Heart right ventricle (tissue), 16 donors: Measurements from ENCODE around the gene ENGASE. TPM values are rescaled to one million over a fixed set of nuclear protein-coding genes. Genes with fewer than 3 reads are reported as not detected.

Source experiments
- ATAC-seq, 8 donors: fragments of 200-7000 bp; cut with Tn5 transposase; one replicate each; pipeline ENCODE4 v1.9.1; 2020; ENCODE audit warnings: mild to moderate bottlenecking in 8 of 8, moderate library complexity in 8 of 8, moderate number of reproducible peaks in 1 of 8
- DNase-seq, 2 donors: peaks; one replicate each; pipeline ENCODE4 v3.0.0-alpha.2; 2020
- H3K27ac ChIP-seq, 10 donors: fragments of 200-600 bp; sonication (generic) in 2 of 10; one replicate each; pipeline versions ENCODE4 v1.5.0 to v1.8.0; 2020 to 2022; ENCODE audit warnings: mild to moderate bottlenecking in 3 of 10
- H3K27me3 ChIP-seq, 7 donors: fragments of 200-600 bp; one replicate each; pipeline ENCODE4 v1.8.0; 2021 to 2022; ENCODE audit warnings: mild to moderate bottlenecking in 2 of 7
- H3K36me3 ChIP-seq, 9 donors: fragments of 200-600 bp; sonication (generic) in 1 of 9; one replicate each; pipeline versions ENCODE4 v1.5.0 to v1.8.0; 2020 to 2022; ENCODE audit warnings: mild to moderate bottlenecking in 2 of 9
- H3K4me1 ChIP-seq, 9 donors: fragments of 200-600 bp; sonication (generic) in 1 of 9; one replicate each; pipeline versions ENCODE4 v1.5.0 to v1.8.0; 2020 to 2022; ENCODE audit warnings: mild to moderate bottlenecking in 4 of 9
- H3K4me3 ChIP-seq, 10 donors: fragments of 200-600 bp; sonication (generic) in 2 of 10; one replicate each; pipeline versions ENCODE4 v1.5.0 to v1.8.0; 2020 to 2022; ENCODE audit warnings: mild to moderate bottlenecking in 7 of 10, moderate library complexity in 2 of 10
- H3K9me3 ChIP-seq, 11 donors: fragments of 200-600 bp in 10 of 11; sonication (generic) in 2 of 11; one replicate each; pipeline versions ENCODE4 v1.5.0 to v1.8.0; 2013 to 2022; ENCODE audit warnings: mild to moderate bottlenecking in 2 of 11, control low read depth in 1 of 11, moderate library complexity in 1 of 11
- WGBS, 2 donors: extraction: QIAGEN DNeasy Blood & Tissue Kit; methylation state at CpG; one replicate each; pipeline ENCODE4 v1.1.7; 2013; ENCODE audit warnings: inconsistent platforms in 1 of 2; 5-methylcytosine and 5-hydroxymethylcytosine counted together
- intact Hi-C, 10 donors: fragments of 100-400 bp; cut with DNase I; formaldehyde crosslinking; loops; one replicate each; pipeline versions ENCODE4 v1.11.1 to v1.14.2; 2022
- polyA plus RNA-seq, 2 donors: library from polyadenylated mRNA; stranded (reverse); fragments of 200-250 nt; gene quantifications; one replicate each; pipeline ENCODE4 v1.2.3, GENCODE V29; 2013
- total RNA-seq, 10 donors: library from RNA; stranded (reverse); fragmentation: NEBNext Ultra II Directional in 3 of 10; extraction: Animal tissue kit (Norgen Biotek cat#: 25700) in 3 of 10; gene quantifications; one replicate each; pipeline versions ENCODE4 v1.2.1 to v1.2.4, GENCODE V29; 2021 to 2023
- TF ChIP-seq, protein P1 (sequence below), 9 donors: fragments of 200-600 bp; sonication (generic) in 2 of 9; IDR thresholded peaks; one replicate each; pipeline versions ENCODE4 v1.5.0 to v1.8.0; 2021 to 2022; ENCODE audit warnings: antibody characterized with exemption in 9 of 9, mild to moderate bottlenecking in 5 of 9, moderate library complexity in 1 of 9
- donor health status: Arrhythmogenic right ventricular cardiomyopathy.
- donor health status: ischemic (EF 13 %, LVEDD 7.1; RV severe dilation, severe dysfunction).
- donor health status: healthy with polysubstance abuse.
- donor health status: DM: no; HTN: yes; CAD: no.
- donor health status: DM: no; HTN: no; CAD: no.
- donor health status: ischemic (EF 25% LVEDD 6.9; RV normal size, moderate dysfunction).
- donor health status: ischemic (EF 25% LVEDD 5.7; RV mildly dilated, moderate dysfunction).
- donor health status: healthy.
- donor health status: DM: yes; HTN: yes; CAD: no.
- donor health status: Ischemic cardiomyopathy.
- donor health status: ischemic (EF 35%, LVEDD 5.7; RV mildly dilated, moderate dysfunction).
- donor health status: nonischemic (EF 11% LVEDD 7.7; RV severe dilation, severe dysfunction).
- donor health status: DM: yes; HTN: yes; CAD: no.
- donor health status: PGD.
- donor health status: ischemic (EF 29% LVEDD 5.4; RV normal size, mild dysfunction).
- donor health status: nonischemic (EF 23%, LVEDD 6.1; RV moderate dilation, normal function).

Gene ENGASE
- total and polyA plus RNA-seq, 12 donors, result 9.7 to 54.1 (median 26.6) TPM

DNA sequence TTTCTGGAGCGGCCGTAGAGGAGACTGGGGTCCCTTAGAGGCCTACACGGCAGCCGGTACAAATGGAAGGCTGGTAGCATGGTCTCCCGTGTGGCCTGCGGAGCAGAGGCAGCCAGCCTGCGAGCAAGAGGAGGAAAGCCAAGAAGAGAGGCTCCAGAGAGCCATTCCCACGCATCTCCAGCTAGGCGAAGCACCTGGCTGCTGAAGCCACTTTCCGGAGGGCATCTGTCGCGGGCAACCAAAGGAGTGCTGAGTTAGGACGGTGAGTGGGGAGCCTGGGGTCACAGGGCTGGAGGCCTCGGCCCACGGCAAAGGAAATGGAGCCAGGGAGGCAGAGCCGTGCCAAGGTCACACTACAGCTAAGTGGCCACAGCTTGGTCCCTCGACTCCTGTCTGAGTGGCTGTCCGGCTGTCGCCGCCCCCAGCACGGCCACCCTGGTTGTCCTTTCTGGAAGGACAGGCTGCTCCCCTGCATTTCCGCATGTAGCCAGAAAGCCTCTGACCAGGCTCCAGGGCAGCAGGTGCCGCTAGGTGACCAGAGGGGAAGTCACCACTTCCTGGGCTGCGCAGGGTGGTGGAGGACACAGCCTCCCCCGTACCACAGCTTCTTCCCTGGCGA lies 33.7 kb downstream of the ENGASE start:
- peaks cover 2 to 62% (median 40%) of the 10 kb centered on the region in 7 donors for H3K27me3 ChIP-seq
- intact Hi-C loops, result loop anchor here in 1 of 10 donors (10.0 kb wide), 1 partner anchor 596 kb away; no protein-coding TSS in a partner anchor

DNA sequence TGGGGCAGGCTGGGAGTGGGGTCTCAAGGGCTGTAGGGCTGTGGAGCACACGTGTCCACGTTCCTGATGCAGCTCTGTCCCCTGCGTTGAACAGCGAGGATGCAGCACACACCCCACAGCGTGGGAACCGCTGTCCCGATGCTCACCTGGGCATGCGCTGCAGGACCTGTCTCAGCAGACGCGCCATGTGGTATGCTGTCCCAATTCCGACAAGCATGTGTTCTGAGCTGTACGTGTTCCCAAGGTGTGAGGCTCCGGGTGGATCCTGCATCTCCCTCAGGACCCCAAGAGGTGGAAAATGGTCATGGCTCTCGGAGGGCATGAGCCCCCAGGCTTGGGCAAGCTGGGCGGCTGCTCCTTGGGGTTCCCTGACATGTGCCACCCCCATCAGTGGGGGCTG lies 34.2 kb downstream of the ENGASE start:
- TF ChIP-seq, protein P1, sequence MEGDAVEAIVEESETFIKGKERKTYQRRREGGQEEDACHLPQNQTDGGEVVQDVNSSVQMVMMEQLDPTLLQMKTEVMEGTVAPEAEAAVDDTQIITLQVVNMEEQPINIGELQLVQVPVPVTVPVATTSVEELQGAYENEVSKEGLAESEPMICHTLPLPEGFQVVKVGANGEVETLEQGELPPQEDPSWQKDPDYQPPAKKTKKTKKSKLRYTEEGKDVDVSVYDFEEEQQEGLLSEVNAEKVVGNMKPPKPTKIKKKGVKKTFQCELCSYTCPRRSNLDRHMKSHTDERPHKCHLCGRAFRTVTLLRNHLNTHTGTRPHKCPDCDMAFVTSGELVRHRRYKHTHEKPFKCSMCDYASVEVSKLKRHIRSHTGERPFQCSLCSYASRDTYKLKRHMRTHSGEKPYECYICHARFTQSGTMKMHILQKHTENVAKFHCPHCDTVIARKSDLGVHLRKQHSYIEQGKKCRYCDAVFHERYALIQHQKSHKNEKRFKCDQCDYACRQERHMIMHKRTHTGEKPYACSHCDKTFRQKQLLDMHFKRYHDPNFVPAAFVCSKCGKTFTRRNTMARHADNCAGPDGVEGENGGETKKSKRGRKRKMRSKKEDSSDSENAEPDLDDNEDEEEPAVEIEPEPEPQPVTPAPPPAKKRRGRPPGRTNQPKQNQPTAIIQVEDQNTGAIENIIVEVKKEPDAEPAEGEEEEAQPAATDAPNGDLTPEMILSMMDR (IDR thresholded peaks at IDR 0.05), result no peak
- intact Hi-C loops, result loop anchor here in 1 of 10 donors (10.0 kb wide), 1 partner anchor 596 kb away; no protein-coding TSS in a partner anchor
- no peak for ATAC-seq
- no peak for DNase-seq
- H3K27ac ChIP-seq, result no peak overlapping the region
- no peaks in the 10 kb centered on the region for H3K36me3 ChIP-seq
- H3K4me1 ChIP-seq, result peaks cover 0 to under 1% (median 0%) of the 10 kb centered on the region in 9 donors
- 75 to 82% methylated on average over 15 of the region's 15 CpGs for WGBS, 2 donors
- peaks cover 0 to 59% (median 40%) of the 10 kb centered on the region in 7 donors for H3K27me3 ChIP-seq
- H3K9me3 ChIP-seq, result no peaks in the 10 kb centered on the region
- H3K4me3 ChIP-seq, result no peak overlapping the region

More for the DNA sequence above, 33.7 kb downstream of the ENGASE start:
- TF ChIP-seq, protein P1 (IDR thresholded peaks at IDR 0.05), result no peak
- Histone ChIP-seq H3K36me3 (no peaks in the 10 kb centered on the region), H3K9me3 (no peaks in the 10 kb centered on the region), H3K4me3 (no peak overlapping the region), H3K4me1 (no peaks in the 10 kb centered on the region), H3K27ac (no peak overlapping the region)
- DNase-seq (no peak), ATAC-seq (no peak)
- 70 to 75% methylated on average over 26 of the region's 26 CpGs for WGBS, 2 donors

DNA sequence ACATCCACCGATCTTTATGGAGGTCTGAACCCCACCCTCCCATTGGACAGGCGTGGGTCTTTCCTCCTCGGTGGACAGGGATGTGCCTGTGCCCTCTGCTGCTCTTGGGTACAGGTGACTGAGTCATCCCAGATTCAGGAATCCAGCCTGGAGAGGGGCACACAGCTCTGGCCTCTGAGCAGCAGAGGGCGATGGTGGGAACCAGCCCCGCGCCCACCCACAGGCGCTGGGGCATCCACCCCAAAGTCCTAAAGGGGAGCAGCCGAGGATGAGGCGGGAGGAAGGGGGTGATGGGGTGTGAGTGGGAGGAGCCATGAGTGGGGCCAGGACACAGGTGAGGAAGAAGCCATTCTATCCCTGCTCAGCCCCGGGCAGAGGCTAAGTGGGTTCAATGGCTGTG lies 35.0 kb downstream of the ENGASE start:
- DNase-seq, result no peak
- Histone ChIP-seq H3K9me3 (no peaks in the 10 kb centered on the region), H3K4me1 (peaks cover 0 to 8% (median under 1%) of the 10 kb centered on the region in 9 donors), H3K4me3 (no peak overlapping the region), H3K27me3 (peaks cover 0 to 55% (median 40%) of the 10 kb centered on the region in 7 donors), H3K27ac (no peak overlapping the region), H3K36me3 (no peaks in the 10 kb centered on the region)
- intact Hi-C loops, result loop anchor here in 1 of 10 donors (10.0 kb wide), 1 partner anchor 595 kb away; no protein-coding TSS in a partner anchor
- no peak for ATAC-seq
- TF ChIP-seq, protein P1 (IDR thresholded peaks at IDR 0.05), result no peak
- 38 to 40% methylated on average over 10 of the region's 10 CpGs for WGBS, 2 donors

DNA sequence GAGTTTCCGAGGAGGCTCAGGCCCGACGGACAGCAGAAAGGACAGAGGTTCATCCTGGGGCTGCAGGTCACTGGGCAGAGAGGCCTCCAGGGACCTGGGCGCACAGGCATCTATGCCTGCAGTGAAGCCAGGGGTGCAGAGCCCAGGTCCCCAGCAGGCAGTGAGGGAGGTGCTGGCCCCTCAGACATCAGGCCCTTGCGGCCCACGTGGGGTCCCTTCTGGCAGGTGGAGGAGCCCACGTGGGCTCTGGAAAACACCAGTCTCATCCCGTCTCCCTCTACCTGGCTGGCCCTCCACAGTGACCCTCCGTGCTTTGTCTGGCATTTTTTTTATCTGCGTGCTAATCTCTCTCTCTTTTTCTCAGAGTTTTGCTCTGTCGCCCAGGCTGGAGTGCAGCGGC lies 36.5 kb downstream of the ENGASE start:
- ATAC-seq (no peak), DNase-seq (no peak)
- Histone ChIP-seq H3K27me3 (peaks cover 0 to 47% (median 35%) of the 10 kb centered on the region in 7 donors), H3K4me3 (no peak overlapping the region), H3K27ac (no peak overlapping the region), H3K36me3 (no peaks in the 10 kb centered on the region), H3K4me1 (peaks cover 0 to 15% (median 3%) of the 10 kb centered on the region in 9 donors), H3K9me3 (no peaks in the 10 kb centered on the region)
- intact Hi-C loops, result no loop called here
- TF ChIP-seq, protein P1 (IDR thresholded peaks at IDR 0.05), result no peak
- WGBS, 2 donors, result 87 to 89% methylated on average over 12 of the region's 12 CpGs
